IMR-90 (cell line): ENCODE measurements around the gene ZNF783. TPM values are rescaled to one million over a fixed set of nuclear protein-coding genes. Genes with fewer than 3 reads are reported as not detected.

Source experiments
- ATAC-seq: fragments of 200-7000 bp; cut with Tn5 transposase; 2 replicates; pipeline ENCODE4 v1.9.1; 2020; ENCODE audit warnings: low read depth, mild to moderate bottlenecking, moderate library complexity
- BruUV-seq: library from RNA; stranded (reverse); fragments of 400-500 nt; replicated peaks from 2 replicates; lab custom pipeline; 2021; lab: Mats Ljungman, UMichigan
- CTCF ChIA-PET: fragments of 300-600 bp; formaldehyde crosslinking; extraction: SDS; loops from one replicate; lab custom pipeline; 2021; ENCODE audit warnings: antibody characterized with exemption; lab: Yijun Ruan, JAX
- POLR2A ChIA-PET: fragments of 300-600 bp; sonication (Branson Sonifier 250); formaldehyde crosslinking; loops from one replicate; lab custom pipeline; 2022; ENCODE audit warnings: antibody characterized with exemption; ENCODE audit not compliant: unreplicated experiment; lab: Charles Lee
- DNase-seq: peaks from one replicate; pipeline ENCODE4 v3.0.0; 2013
- H2AFZ ChIP-seq: replicated peaks from 2 replicates; pipeline ENCODE3; 2013; ENCODE audit warnings: low read length, mild to moderate bottlenecking; ENCODE audit not compliant: poor library complexity
- H2AK5ac ChIP-seq: 2 replicates; pipeline ENCODE4 v1.6.1; 2013; ENCODE audit warnings: low read depth, low read length, inconsistent platforms
- H2AK9ac ChIP-seq: replicated peaks from 2 replicates; pipeline ENCODE3; 2013; ENCODE audit warnings: mild to moderate bottlenecking, low read depth, low read length, moderate library complexity; ENCODE audit not compliant: poor library complexity
- H2BK120ac ChIP-seq: 2 replicates; pipeline ENCODE4 v1.6.1; 2013; ENCODE audit warnings: low read depth, low read length, inconsistent platforms
- H2BK15ac ChIP-seq: 3 replicates; pipeline ENCODE4 v1.6.1; 2013; ENCODE audit warnings: low read depth, low read length, inconsistent platforms
- H2BK20ac ChIP-seq: 2 replicates; pipeline ENCODE4 v1.6.1; 2013; ENCODE audit warnings: low read depth, mild to moderate bottlenecking, inconsistent platforms, low read length, moderate library complexity
- H2BK5ac ChIP-seq: 2 replicates; pipeline ENCODE4 v1.6.1; 2013; ENCODE audit warnings: mild to moderate bottlenecking, low read depth, low read length, inconsistent platforms; ENCODE audit not compliant: poor library complexity, severe bottlenecking
- H3K14ac ChIP-seq: replicated peaks from 2 replicates; pipeline ENCODE4 v1.6.1; 2013; ENCODE audit warnings: low read depth, low read length, inconsistent platforms
- H3K18ac ChIP-seq: 2 replicates; pipeline ENCODE4 v1.6.1; 2013; ENCODE audit warnings: low read depth, low read length, control low read depth
- H3K23ac ChIP-seq: 2 replicates; pipeline ENCODE4 v1.6.1; 2013; ENCODE audit warnings: low read depth, low read length, inconsistent platforms
- H3K27ac ChIP-seq: 2 replicates; pipeline ENCODE4 v1.5.1; 2013; ENCODE audit warnings: mild to moderate bottlenecking, control low read depth, low read length; ENCODE audit not compliant: insufficient read depth
- H3K27me3 ChIP-seq: 2 replicates; pipeline ENCODE4 v1.6.1; 2013; ENCODE audit warnings: low read length; ENCODE audit not compliant: control insufficient read depth, insufficient read depth
- H3K36me3 ChIP-seq: 2 replicates; pipeline ENCODE4 v1.6.1; 2013; ENCODE audit warnings: low read length, mixed read lengths; ENCODE audit not compliant: control insufficient read depth, insufficient read depth
- H3K4ac ChIP-seq: 2 replicates; pipeline ENCODE4 v1.6.1; 2013; ENCODE audit warnings: low read depth, low read length, inconsistent platforms
- H3K4me1 ChIP-seq: 2 replicates; pipeline ENCODE4 v1.6.1; 2013; ENCODE audit warnings: low read length, mixed read lengths; ENCODE audit not compliant: control insufficient read depth, insufficient read depth
- H3K4me2 ChIP-seq: 2 replicates; pipeline ENCODE4 v1.6.1; 2013; ENCODE audit warnings: low read depth, mild to moderate bottlenecking, control low read depth, low read length, moderate library complexity
- H3K4me3 ChIP-seq: 2 replicates; pipeline ENCODE4 v1.5.1; 2013; ENCODE audit warnings: low read depth, mild to moderate bottlenecking, control low read depth, low read length, moderate library complexity; ENCODE audit not compliant: insufficient read depth
- H3K56ac ChIP-seq: 2 replicates; pipeline ENCODE4 v1.6.1; 2013; ENCODE audit warnings: low read length, inconsistent platforms; ENCODE audit not compliant: insufficient read depth; ENCODE audit errors: extremely low read depth
- H3K79me1 ChIP-seq, 2 experiments: 2 replicates each; pipeline ENCODE4 v1.6.1; 2013; ENCODE audit warnings: low read length in 2 of 2, inconsistent platforms in 1 of 2, low read depth in 1 of 2
- H3K9ac ChIP-seq: 2 replicates; pipeline ENCODE4 v1.6.1; 2013; ENCODE audit warnings: low read depth, low read length, control low read depth
- H3K9me1 ChIP-seq: 2 replicates; pipeline ENCODE4 v1.6.1; 2013; ENCODE audit warnings: low read length, inconsistent platforms; ENCODE audit not compliant: insufficient read depth
- H3K9me3 ChIP-seq: 2 replicates; pipeline ENCODE4 v1.6.1; 2013; ENCODE audit warnings: low read length; ENCODE audit not compliant: control insufficient read depth, insufficient read depth
- H4K20me1 ChIP-seq: 2 replicates; pipeline ENCODE4 v1.6.1; 2013; ENCODE audit warnings: low read length, inconsistent platforms; ENCODE audit not compliant: insufficient read depth
- H4K5ac ChIP-seq: 2 replicates; pipeline ENCODE4 v1.6.1; 2013; ENCODE audit warnings: mild to moderate bottlenecking, low read depth, low read length, control low read depth
- H4K8ac ChIP-seq, 2 experiments: 2 replicates each; pipeline ENCODE4 v1.6.1; 2013; ENCODE audit warnings: low read depth in 2 of 2, low read length in 2 of 2, control low read depth in 1 of 2, inconsistent platforms in 1 of 2
- H4K91ac ChIP-seq: 2 replicates; pipeline ENCODE4 v1.6.1; 2013; ENCODE audit warnings: low read depth, low read length, inconsistent platforms; ENCODE audit not compliant: insufficient read depth
- BHLHE40 ChIP-seq: fragments of 150-350 bp; IDR thresholded peaks from 2 replicates; pipeline ENCODE4 v1.6.1; 2016; ENCODE audit warnings: mild to moderate bottlenecking, low read depth, low read length
- MAZ ChIP-seq: IDR thresholded peaks from 2 replicates; pipeline ENCODE4 v1.6.1; 2012; ENCODE audit warnings: low read depth, mild to moderate bottlenecking, low read length, improper control_type of control experiment, moderate library complexity, borderline replicate concordance
- POLR2A ChIP-seq: IDR thresholded peaks from 2 replicates; pipeline ENCODE4 v1.6.1; 2012; ENCODE audit warnings: mild to moderate bottlenecking, low read depth, low read length
- RAD21 ChIP-seq: IDR thresholded peaks from 2 replicates; pipeline ENCODE4 v1.6.1; 2012; ENCODE audit warnings: low read length, improper control_type of control experiment
- SMC3 ChIP-seq: fragments of 150-350 bp; IDR thresholded peaks from 2 replicates; pipeline ENCODE4 v1.6.1; 2016; ENCODE audit warnings: low read depth, mild to moderate bottlenecking, antibody characterized with exemption, low read length, moderate library complexity
- USF2 ChIP-seq: fragments of 150-350 bp; IDR thresholded peaks from 2 replicates; pipeline ENCODE4 v1.6.1; 2017; ENCODE audit warnings: mild to moderate bottlenecking, antibody characterized with exemption, low read length, low read depth
- WGBS, 2 experiments: methylation state at CpG; one replicate each; pipeline versions ENCODE4 v1.1.5 to v1.1.7; 2013; ENCODE audit warnings: missing lambda C conversion rate in 2 of 2; ENCODE audit not compliant: insufficient read length in 1 of 2; ENCODE audit errors: extremely low coverage in 2 of 2; 5-methylcytosine and 5-hydroxymethylcytosine counted together
- dilution Hi-C: fragments of 300-500 bp; cut with HindIII; formaldehyde crosslinking; loops from one replicate; pipeline ENCODE4 v1.14.3; 2018; ENCODE audit warnings: low sequenced_read_pairs; ENCODE audit not compliant: unreplicated experiment
- in situ Hi-C: fragments of 300-500 bp; cut with MboI; formaldehyde crosslinking; loops from 3 replicates; pipeline ENCODE4 v1.14.3; 2019; ENCODE audit warnings: low sequenced_read_pairs, inconsistent platforms, mixed read lengths
- intact Hi-C: fragments of 100-400 bp; cut with micrococcal nuclease; formaldehyde crosslinking; loops from 2 replicates; pipeline ENCODE4 v1.10.0; 2022
- polyA plus RNA-seq, 3 experiments: library from polyadenylated mRNA; depleted of rRNA; stranded (reverse); fragments of >200 nt; gene quantifications; 2 replicates each; pipeline ENCODE4 v1.2.3, GENCODE V29; 2012; ENCODE audit warnings: low replicate concordance in 1 of 3
- total RNA-seq: library from RNA; depleted of rRNA; stranded (reverse); fragments of >200 nt; gene quantifications from 2 replicates; pipeline ENCODE4 v1.2.3, GENCODE V29; 2012

Gene ZNF783
- total and polyA plus RNA-seq, 2 of the 4 experiments (the other 2 are of a cell fraction), result 2.3 to 7.2 TPM

GRCh38 chr7:149217570-149217969 lies 44.4 kb upstream of the ZNF783 start:
- H2BK5ac ChIP-seq, result no peak overlapping the region
- no peak overlapping the region for H2AFZ ChIP-seq
- WGBS, 2 experiments, result 100% methylated on average over 2 of the region's 6 CpGs; no CpG with 5 or more reads in 1 of the 2 experiments

More at GRCh38 chr7:149217570-149217969, 44.4 kb upstream of the ZNF783 start:
- H3K9me3 ChIP-seq, result no peaks in the 10 kb centered on the region
- no peak overlapping the region for H4K8ac ChIP-seq
- ATAC-seq (no peak), DNase-seq (no peak)
- H2AK9ac ChIP-seq, result no peak overlapping the region
- no peak overlapping the region for H3K4ac ChIP-seq
- peaks cover 6% of the 10 kb centered on the region; the same call in 1 of the 2 replicates for H3K9me1 ChIP-seq
- no peak overlapping the region for H3K27ac ChIP-seq
- no peak overlapping the region for H3K4me3 ChIP-seq
- H2BK120ac ChIP-seq, result no peak overlapping the region
- H2BK20ac ChIP-seq, result no peak overlapping the region
- no peaks in the 10 kb centered on the region; the same call in 1 of the 2 replicates for H4K20me1 ChIP-seq
- TF ChIP-seq USF2, result no peak
- no peak for TF ChIP-seq POLR2A
- TF ChIP-seq BHLHE40, result no peak
- TF ChIP-seq SMC3, result no peak
- TF ChIP-seq MAZ, result no peak
- no peak for TF ChIP-seq RAD21
- no TSS peak for BruUV-seq
- in situ Hi-C loops, result no loop called here
- peaks cover 3% of the 10 kb centered on the region for H3K4me1 ChIP-seq
- H3K14ac ChIP-seq, result no peak overlapping the region
- ChIA-PET POLR2A (no interaction called here), CTCF (interaction anchor here (0.7 kb wide), 1 partner anchor 19 kb away, joined by 4 read pairs; no protein-coding TSS in a partner anchor)
- no peak overlapping the region for H3K56ac ChIP-seq
- H2AK5ac ChIP-seq, result no peak overlapping the region
- intact Hi-C loops, result no loop called here
- H3K79me1 ChIP-seq, result peaks cover 6 to 49% of the 10 kb centered on the region in 2 experiments; a peak in 3 of 4 replicates
- no peak overlapping the region for H3K4me2 ChIP-seq
- no peak overlapping the region for H3K23ac ChIP-seq
- no peak overlapping the region for H4K91ac ChIP-seq
- dilution Hi-C loops, result no loop called here
- peaks cover 67% of the 10 kb centered on the region for H3K36me3 ChIP-seq
- H3K27me3 ChIP-seq, result no peaks in the 10 kb centered on the region
- H4K5ac ChIP-seq, result no peak overlapping the region
- H3K9ac ChIP-seq, result no peak overlapping the region
- H3K18ac ChIP-seq, result no peak overlapping the region
- H2BK15ac ChIP-seq, result no peak overlapping the region
